Measurements from ENCODE around the gene KCNK6.

Gene KCNK6

DNA sequence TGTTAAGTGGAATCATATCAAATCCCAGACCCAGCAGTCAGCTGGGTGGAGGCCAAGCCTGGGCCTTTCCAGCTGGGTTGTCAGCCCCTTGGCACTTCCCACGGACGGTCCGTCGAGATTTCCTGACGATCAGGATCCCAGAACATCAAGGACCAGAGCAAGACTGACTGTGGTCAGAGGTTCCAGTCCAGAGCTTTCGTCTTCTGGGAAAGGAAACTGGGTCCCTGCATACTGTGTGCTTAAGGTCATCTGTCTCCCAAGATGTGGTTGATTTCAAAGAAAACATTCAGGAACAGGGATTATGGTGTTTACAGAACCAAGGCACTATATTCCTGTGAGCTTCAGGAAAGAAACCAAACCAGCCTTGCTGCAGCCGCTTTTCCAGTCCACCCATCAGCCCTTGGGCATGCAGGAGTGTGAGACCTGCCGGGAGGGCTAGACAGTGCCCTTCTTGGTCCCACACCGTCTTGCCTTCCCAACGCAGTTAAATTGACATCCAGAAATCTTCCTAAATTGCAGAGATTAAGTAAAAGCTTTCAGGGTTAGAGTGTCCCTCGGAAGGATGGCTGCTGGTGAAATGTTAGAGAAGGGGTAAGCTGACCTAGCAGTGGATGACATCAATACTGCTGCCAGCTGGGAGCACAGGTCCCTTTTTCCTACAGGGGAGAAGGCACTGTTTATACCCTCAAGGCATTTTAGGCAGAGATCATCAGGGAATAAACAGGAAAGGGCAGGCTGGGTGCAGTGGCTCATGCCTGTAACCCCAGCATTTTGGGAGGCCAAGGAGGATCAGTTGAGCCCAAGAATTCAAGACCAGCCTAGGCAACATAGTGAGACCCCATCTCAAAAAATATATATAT is 20.6 kb upstream of the KCNK6 start:
- DNase-seq, result no peak

- no peak for DNase-seq
These were observed 15.9 kb upstream of the KCNK6 start, which contains the start of gene C19orf33 for GRCh38 chr19:38303517-38304351. Gene C19orf33, plus strand, starts transcription at chr19:38304251. Its CDS starts 11 bp downstream, at chr19:38304262.

DNA sequence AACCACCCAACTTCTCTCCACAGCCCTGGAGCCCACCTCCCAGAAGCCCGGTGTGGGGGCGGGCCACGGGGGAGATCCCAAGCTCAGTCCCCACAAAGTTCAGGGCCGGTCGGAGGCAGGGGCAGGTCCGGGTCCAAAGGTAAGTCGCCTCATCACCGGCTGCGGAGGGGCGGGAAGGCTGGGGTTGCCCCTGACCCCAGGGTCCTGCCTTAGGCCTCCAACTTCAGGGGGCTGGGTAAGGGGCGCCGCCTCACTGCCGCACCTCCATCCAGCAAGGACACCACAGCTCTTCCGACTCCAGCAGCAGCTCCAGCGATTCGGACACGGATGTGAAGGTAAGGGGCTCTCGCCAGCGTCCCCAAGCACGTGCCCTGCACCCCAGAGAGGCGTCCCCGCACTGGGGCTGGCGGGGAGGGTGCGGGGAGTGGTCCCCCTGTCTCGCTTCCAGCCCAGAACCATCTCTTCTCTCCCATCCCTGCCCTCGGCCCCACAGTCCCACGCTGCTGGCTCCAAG is 15.2 kb upstream of the KCNK6 start:
- DNase-seq, result no peak

- DNase-seq, result peak; percentile 74
These were observed 14.7 kb upstream of the KCNK6 start for GRCh38 chr19:38304866-38305429.

DNA sequence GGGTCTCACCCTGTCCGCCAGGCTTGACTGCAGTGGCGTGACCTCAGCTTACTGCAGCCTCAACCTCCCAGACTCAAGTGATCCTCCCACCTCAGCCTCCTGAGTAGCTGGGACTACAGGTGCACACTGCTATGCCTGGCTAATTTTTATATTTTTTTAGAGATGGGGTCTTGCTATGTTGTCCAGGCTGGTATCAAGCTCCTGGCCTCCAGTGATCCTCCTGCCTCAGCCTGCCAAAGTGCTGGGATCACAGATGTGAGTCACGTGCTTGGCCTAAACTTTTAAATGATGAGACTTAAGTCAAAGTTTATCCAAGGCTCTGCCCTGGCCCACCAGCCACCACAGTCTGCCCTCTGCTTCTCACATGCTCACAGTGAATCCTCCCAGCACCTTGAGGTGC is 13.4 kb upstream of the KCNK6 start:
- DNase-seq, result no peak

DNA sequence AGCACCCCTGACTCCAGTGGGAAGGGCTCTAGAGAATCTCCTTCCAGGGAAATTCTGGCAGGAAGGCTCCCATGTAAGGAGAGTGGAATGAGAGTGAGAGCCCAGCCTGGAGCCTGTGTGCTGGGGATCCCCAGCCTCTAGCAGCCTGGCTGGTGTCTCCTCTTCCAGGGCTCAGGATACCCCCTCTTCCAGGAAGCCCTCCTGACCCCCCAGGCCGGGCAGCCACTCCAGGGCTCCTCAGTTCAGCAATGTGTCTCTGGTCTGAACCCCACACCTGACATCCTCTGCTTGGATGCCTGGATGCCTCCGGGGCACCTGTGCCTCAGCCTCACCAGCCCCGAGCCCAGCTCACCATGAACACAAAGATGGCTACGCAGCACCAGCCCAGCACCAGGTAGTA is 12.6 kb upstream of the KCNK6 start:
- DNase-seq, result no peak

DNA sequence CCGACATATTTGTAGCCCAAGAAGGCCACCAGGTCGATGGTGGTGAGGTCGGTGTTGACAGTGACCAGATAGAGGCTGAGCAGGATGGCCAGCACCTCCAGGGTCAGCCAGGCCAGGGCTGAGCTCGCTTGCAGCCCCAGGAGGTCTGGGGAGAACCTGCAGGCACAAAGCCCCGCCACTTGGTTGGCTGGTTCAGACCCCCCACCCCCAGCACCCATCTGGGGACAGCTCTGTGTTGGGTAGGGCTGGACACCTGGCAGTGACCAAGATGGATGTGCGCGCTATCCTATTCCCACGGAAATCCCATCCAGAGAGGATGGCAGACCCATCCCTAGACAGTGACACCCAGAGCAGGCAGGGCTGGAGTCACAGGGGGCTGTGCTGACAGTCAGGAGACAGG is 12.0 kb upstream of the KCNK6 start:
- no peak for DNase-seq

- no peak for DNase-seq
These were observed 11.5 kb upstream of the KCNK6 start for GRCh38 chr19:38308006-38308766.

- no peak for DNase-seq
These were observed 10.6 kb upstream of the KCNK6 start for GRCh38 chr19:38308926-38309614.

DNA sequence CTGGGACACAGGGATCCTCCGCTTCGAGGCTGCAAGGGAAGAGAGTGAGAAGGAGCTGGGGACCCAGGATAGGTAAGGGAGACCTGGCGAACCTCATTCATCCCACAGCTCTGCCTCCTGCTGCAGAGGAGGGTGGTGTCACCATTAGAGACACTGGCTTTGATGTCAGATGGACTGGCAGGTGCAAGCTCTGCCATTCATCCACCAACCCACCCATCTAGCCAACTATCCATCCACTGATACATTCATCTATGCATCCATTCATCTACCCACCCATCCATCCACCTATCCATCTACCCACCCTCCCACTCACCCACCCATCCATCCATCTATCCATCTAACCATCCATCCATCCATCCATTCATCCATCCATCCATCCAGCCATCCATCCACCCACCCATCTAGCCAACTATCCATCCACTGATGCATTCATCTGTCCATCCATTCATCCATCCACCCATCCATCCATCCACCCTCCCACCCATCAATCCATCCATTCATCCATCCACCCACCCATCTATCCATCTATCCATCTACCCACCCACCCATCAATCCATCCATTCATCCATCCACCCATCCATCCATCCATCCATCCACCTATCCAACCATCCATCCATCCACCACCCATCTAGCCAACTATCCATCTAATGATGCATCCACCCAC is 9.9 kb upstream of the KCNK6 start:
- DNase-seq, result no peak

DNA sequence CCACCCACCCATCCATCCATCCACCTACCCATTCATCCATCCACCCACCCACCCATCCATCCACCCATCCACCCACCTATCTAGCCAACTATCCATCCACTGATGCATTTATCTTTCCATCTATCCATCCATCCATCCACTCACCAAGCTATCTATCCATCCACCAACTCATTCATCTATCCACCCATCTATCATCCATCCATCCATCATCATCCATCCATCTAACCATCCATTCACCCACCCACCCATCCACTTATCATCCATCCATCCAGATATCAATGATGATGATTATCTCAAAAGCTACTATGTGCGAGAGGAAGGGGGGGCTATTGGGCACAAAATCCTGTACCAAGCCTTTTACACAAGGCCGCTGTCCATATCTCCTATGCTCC is 9.4 kb upstream of the KCNK6 start:
- no peak for DNase-seq

DNA sequence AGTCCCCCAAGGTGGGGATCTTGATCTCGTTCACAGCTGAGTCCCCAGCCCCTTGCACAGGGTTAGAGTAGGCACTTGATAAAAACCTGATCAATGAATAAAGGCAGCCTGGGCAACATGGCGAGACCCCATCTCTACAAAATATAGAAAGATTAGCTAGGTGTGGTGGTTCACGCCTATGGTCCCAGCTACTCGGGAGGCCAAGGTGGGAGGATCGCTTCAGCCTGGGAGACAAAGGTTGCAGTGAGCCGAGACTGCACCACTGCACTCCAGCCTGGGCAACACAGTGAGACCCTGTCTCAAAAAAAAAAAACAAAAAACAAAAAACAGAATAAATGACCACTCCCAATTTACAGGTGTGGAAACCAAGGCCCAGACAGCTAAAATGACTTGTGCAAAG is 8.7 kb upstream of the KCNK6 start:
- DNase-seq, result no peak

GRCh38 chr19:38315657-38316476 is 3.8 kb upstream of the KCNK6 start, which contains the start of gene YIF1B:
Gene YIF1B, minus strand, starts transcription at chr19:38315947. Its CDS starts 30 bp downstream, at chr19:38315917.
- DNase-seq, result peak; percentile 96

GRCh38 chr19:38316477-38317067 is 3.1 kb upstream of the KCNK6 start:
- no peak for DNase-seq

DNA sequence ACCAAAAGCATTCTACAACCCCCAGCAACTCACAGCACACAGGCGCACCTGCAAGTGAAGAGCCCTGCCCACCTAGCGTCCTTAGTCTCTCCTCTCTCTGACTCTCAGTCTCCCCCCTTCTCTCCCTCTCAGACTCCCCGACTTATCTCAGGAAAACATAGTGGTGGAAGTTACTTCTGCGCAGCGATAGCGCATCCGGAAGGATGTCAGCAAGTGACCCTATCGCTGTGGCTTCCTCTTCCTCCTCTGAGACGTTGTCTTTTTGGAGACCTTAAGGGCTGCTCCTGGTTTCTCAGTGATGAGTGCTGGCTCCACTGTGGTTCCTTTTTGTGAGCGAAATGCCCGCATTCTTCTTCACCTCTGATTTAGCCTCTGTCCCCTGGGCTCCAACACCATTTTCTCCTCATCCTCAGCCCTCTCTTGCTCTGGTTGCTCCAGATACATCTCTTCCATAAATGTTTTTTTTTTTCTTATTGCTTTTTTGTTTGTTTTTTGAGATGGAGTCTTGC is 2.5 kb upstream of the KCNK6 start:
- no peak for DNase-seq

DNA sequence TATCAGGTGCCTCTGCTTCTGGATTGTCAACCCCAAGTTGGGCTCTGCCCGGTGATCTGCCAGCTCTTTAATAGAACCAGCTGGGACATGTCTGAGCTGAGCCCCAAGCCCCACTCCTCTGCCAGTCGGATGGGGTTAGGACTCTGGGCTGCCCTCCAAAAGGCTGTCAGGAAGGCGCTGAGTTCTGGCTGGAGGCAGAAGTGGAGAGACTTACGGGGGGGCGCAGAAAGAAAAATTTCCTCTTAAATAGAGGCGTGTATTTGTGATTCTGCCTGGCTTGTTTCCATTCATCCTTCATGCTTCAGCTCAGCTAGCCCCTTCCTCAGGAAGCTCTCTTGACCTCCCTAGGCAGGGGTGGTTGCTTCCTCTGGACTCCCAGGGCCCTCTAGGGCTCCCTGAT is 985 bp upstream of the KCNK6 start:
- DNase-seq, result no peak

DNA sequence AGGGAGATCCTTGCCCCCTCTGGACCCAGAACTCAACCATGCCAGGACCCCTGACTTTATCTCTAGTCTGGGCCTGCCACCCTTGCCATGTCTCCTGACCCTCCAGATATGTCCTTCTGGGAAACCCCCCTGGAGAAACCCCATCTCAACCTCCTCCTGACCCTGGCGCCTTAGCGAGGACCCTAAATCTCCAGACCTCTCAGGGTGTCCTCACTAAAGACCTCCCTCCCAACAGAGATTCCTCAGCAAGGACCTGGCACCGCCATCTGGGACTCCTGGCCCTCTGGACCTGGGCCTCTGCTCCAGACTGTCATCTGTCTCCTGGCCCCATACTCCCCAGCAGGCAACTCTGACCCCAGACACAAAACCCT is 1.3 kb downstream of the KCNK6 start:
- DNase-seq, result no peak

- no peak for DNase-seq
These were observed 2.1 kb downstream of the KCNK6 start for GRCh38 chr19:38321646-38322196.

DNA sequence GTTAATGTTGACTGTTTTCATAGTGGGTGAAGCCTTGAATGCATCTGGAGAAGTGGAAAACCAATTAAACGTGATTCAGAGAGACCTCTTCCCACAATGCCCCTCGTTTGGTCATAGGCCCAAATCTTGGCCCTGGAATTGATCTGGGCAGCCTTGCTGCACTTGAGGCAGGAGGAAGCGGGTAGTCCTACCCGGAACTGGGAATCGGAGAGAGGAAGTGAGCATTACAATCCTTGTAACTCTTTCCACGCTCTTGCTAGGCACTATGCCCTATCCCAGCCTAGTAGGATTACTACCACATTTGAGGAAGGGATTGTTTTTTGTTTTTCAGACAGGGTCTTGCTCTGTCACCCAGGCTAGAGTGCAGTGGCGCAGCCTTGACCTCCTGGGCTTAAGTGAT is 3.6 kb downstream of the KCNK6 start:
- DNase-seq, result no peak

DNA sequence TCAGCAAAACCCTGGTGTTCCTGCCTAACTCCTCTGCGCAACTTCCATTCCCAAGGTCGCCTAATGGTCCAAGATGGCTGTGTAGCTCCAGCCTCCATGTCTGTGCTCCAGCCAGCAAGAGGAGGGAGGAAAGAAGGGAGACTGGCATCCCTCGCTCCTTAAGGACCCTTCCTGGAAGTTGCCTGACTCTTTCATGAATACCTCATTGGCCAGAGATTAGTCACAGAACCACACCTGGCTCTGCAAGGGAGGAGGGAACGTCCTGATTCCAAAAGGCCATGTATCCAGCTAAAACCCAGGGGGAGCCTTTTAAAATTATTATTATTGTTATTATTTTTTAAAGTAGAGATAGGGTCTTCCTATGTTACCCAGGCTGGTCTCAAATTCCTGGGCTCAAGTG is 4.8 kb downstream of the KCNK6 start:
- no peak for DNase-seq
